RWPE2 (cell line): ENCODE results near the gene MAK.
"Not testable (repeated sequence)": the region's sequence is repeated elsewhere in the genome, so short reads cannot be mapped to it uniquely, and the experiment has no call there.

Experiments used
- ATAC-seq: fragments of 200-7000 bp; cut with Tn5 transposase; 3 replicates; pipeline ENCODE4 v1.9.1; 2021; ENCODE audit warnings: low read depth
- DNase-seq: peaks from one replicate; pipeline ENCODE4 v3.0.0-alpha.2; 2020; ENCODE audit warnings: low spot score
- H3K27ac ChIP-seq: fragments of 450-650 bp; 2 replicates; pipeline ENCODE4 v1.5.1; 2017; ENCODE audit warnings: mild to moderate bottlenecking; ENCODE audit not compliant: poor library complexity, severe bottlenecking
- H3K27me3 ChIP-seq: fragments of 250-450 bp; sonication (Bioruptor Pico); 2 replicates; pipeline ENCODE4 v1.5.1; 2021; ENCODE audit warnings: mild to moderate bottlenecking, moderate library complexity; ENCODE audit not compliant: insufficient read depth, poor library complexity, severe bottlenecking
- H3K36me3 ChIP-seq: fragments of 250-450 bp; sonication (Bioruptor Pico); 2 replicates; pipeline ENCODE4 v1.5.1; 2020; ENCODE audit warnings: low read depth, mild to moderate bottlenecking, moderate library complexity
- H3K4me1 ChIP-seq: fragments of 250-450 bp; sonication (Bioruptor Pico); 2 replicates; pipeline ENCODE4 v1.5.1; 2021; ENCODE audit warnings: mild to moderate bottlenecking, moderate library complexity; ENCODE audit not compliant: insufficient read depth, poor library complexity, severe bottlenecking
- H3K4me3 ChIP-seq: fragments of 250-450 bp; sonication (Bioruptor Pico); 2 replicates; pipeline ENCODE4 v1.5.1; 2021; ENCODE audit warnings: mild to moderate bottlenecking, moderate library complexity; ENCODE audit not compliant: severe bottlenecking
- H3K9me3 ChIP-seq: fragments of 250-450 bp; sonication (Bioruptor Pico); 2 replicates; pipeline ENCODE4 v1.5.1; 2021; ENCODE audit warnings: mild to moderate bottlenecking, moderate library complexity; ENCODE audit not compliant: severe bottlenecking
- TF ChIP-seq, protein P1 (sequence below): fragments of 450-650 bp; IDR thresholded peaks from one replicate; pipeline ENCODE4 v1.5.1; 2017; ENCODE audit warnings: mild to moderate bottlenecking, moderate library complexity; ENCODE audit not compliant: poor library complexity, severe bottlenecking

MAK gene

DNA sequence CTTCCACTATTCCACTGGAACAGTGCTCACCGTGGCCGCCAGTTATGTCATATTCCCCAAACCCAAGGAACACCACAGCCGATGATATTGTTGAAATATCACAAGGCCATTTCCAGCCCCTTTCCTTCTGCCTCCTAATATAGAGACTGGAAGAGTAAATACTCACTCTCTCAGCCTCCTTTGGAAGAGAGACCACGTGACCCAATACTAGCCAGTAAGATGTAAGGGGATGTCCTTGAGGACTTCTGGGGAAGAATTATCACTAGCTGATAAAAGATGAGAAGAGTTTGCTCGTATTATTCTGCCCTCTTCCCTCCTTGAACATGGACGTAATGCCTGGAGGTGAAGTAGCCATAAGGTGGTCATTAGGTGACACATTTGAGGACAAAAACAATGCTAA is 13.5 kb downstream of the MAK start:
- Histone ChIP-seq H3K27ac (no peak overlapping the region), H3K4me3 (no peak overlapping the region), H3K9me3 (no peaks in the 10 kb centered on the region), H3K36me3 (no peaks in the 10 kb centered on the region), H3K4me1 (no peaks in the 10 kb centered on the region), H3K27me3 (no peaks in the 10 kb centered on the region)
- TF ChIP-seq, protein P1, sequence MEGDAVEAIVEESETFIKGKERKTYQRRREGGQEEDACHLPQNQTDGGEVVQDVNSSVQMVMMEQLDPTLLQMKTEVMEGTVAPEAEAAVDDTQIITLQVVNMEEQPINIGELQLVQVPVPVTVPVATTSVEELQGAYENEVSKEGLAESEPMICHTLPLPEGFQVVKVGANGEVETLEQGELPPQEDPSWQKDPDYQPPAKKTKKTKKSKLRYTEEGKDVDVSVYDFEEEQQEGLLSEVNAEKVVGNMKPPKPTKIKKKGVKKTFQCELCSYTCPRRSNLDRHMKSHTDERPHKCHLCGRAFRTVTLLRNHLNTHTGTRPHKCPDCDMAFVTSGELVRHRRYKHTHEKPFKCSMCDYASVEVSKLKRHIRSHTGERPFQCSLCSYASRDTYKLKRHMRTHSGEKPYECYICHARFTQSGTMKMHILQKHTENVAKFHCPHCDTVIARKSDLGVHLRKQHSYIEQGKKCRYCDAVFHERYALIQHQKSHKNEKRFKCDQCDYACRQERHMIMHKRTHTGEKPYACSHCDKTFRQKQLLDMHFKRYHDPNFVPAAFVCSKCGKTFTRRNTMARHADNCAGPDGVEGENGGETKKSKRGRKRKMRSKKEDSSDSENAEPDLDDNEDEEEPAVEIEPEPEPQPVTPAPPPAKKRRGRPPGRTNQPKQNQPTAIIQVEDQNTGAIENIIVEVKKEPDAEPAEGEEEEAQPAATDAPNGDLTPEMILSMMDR, result no peak
- ATAC-seq (no peak), DNase-seq (no peak)

DNA sequence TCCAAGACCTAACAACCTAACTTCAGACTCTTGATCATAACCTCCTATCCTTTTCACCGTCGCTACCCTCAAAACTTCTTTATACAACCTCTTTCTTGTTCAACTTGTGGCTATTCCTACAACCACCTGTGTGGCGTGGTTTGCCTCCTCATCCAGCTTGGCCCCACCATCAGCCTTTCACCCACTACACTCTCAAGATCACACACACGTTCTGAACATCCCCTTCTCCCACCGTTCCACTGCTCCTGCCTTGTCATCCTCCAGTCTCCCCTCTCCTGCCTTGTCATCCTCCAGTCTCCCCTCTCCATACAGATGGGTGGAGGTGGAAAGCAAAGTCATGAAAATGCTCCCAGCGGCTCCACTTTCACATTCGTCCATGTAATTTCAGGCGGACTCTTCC is 14.0 kb downstream of the MAK start:
- no peaks in the 10 kb centered on the region for H3K36me3 ChIP-seq
- H3K27me3 ChIP-seq, result no peaks in the 10 kb centered on the region
- ATAC-seq (no peak), DNase-seq (no peak)
- H3K9me3 ChIP-seq, result no peaks in the 10 kb centered on the region
- no peak overlapping the region for H3K27ac ChIP-seq
- no peaks in the 10 kb centered on the region for H3K4me1 ChIP-seq
- no peak overlapping the region for H3K4me3 ChIP-seq
- TF ChIP-seq, protein P1, result no peak

DNA sequence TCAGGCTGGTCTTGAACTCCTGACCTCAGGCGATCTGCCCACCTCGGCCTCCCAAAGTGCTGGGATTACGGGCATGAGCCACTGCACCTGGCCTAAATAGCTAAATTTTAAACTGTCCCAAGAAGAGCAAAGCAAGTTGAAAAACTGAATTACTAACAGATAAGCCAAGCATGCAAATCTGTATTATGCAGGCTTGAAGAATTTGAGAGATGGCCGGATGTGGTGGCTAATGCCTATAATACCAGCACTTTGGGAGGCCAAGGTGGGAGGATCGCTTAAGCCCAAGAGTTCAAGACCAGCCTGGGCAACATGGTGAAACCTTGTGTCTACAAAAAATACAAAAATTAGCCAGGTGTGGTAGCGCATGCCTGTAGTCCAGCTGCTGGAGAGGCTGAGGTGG is 24.2 kb downstream of the MAK start:
- H3K27ac ChIP-seq, H3K9me3 ChIP-seq, ATAC-seq, H3K4me3 ChIP-seq, H3K4me1 ChIP-seq, H3K27me3 ChIP-seq, H3K36me3 ChIP-seq, DNase-seq: not testable (repeated sequence)

DNA sequence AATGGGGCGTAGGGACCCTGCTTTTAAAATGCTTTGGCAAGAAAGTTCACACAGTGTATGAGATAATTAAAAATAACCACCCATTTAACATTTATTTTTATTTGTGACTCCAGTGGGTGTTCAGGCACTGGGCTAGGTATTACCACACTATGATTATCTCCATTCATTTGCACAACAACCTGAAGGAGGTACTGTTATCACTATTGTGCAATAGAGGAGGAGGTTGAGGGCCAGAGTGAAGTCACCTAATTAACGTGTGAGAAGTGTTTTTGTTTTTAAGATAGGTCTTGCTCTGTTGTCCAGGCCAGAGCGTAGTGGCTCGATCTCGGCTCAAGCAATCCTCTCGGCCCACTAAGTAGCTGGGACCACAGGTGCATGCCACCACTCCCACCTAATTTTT is 29.2 kb downstream of the MAK start:
- TF ChIP-seq, protein P1, result no peak
- H3K27ac ChIP-seq, result no peak overlapping the region
- H3K4me1 ChIP-seq, result no peaks in the 10 kb centered on the region
- no peak for ATAC-seq
- no peaks in the 10 kb centered on the region for H3K36me3 ChIP-seq
- DNase-seq, result no peak
- no peaks in the 10 kb centered on the region for H3K9me3 ChIP-seq
- no peaks in the 10 kb centered on the region for H3K27me3 ChIP-seq
- no peak overlapping the region for H3K4me3 ChIP-seq

DNA sequence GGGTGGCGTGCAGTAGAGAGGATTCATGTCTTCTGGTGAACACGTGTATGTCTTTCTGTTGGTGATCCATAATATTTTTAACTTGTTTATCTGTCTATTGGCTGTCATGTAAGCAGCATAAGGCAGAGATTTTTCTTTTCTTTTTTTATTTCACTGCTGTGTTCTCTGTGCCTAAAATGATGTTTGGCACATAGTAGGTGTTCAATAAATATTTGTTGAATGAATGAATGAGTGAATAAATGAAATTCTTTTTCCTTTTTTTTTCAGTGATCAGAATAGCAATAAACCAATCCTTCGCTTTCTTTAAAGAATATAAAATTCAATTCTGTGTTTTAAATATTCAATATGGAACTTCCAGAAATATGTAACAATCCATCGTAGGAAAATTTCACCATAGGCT is 30.0 kb downstream of the MAK start:
- no peaks in the 10 kb centered on the region for H3K36me3 ChIP-seq
- H3K27me3 ChIP-seq, result no peaks in the 10 kb centered on the region
- DNase-seq, result no peak
- no peak overlapping the region for H3K4me3 ChIP-seq
- TF ChIP-seq, protein P1, result no peak
- H3K4me1 ChIP-seq, result no peaks in the 10 kb centered on the region
- no peaks in the 10 kb centered on the region for H3K9me3 ChIP-seq
- no peak for ATAC-seq
- H3K27ac ChIP-seq, result no peak overlapping the region
